K562 (cell line): ENCODE data around the gene GLYATL1. TPM values are rescaled to one million over a fixed set of nuclear protein-coding genes. Genes with fewer than 3 reads are reported as not detected.
A peak's percentile ranks its signal among the peaks of the same experiment; 100 is the strongest.

Experiments
- CEBPG ChIP-seq, 3 experiments: fragments of 200-800 bp in 1 of 3; sonication (Bioruptor generic) in 1 of 3; sonication (generic) in 1 of 3; formaldehyde crosslinking in 1 of 3; IDR thresholded peaks in 2 of 3; conservative IDR thresholded peaks in 1 of 3; 2 replicates each; pipeline versions ENCODE4 v1.6.1 to v1.8.0; 2016 to 2022; ENCODE audit warnings: missing compliant biosample characterization in 2 of 3, missing genetic modification characterization in 2 of 3, mild to moderate bottlenecking in 1 of 3, missing genetic modification reagents in 1 of 3
- E2F1 ChIP-seq: sonication (generic); formaldehyde crosslinking; IDR thresholded peaks from 2 replicates; pipeline ENCODE4 v1.8.1; 2023; ENCODE audit warnings: mild to moderate bottlenecking, missing genetic modification reagents, moderate library complexity
- ELF1 ChIP-seq: fragments of 200-800 bp; sonication (Bioruptor generic); IDR thresholded peaks from 2 replicates; pipeline ENCODE4 v1.6.1; 2016; ENCODE audit warnings: missing genetic modification characterization, missing compliant biosample characterization
- GABPA ChIP-seq: fragments of 200-800 bp; sonication (Bioruptor generic); conservative IDR thresholded peaks from 2 replicates; pipeline ENCODE4 v1.6.1; 2016; ENCODE audit warnings: low read depth, missing genetic modification characterization, missing compliant biosample characterization
- HNRNPH1 ChIP-seq: fragments of 200-400 bp; formaldehyde crosslinking; optimal IDR thresholded peaks from 2 replicates; pipeline ENCODE3; 2017; ENCODE audit warnings: low read depth, mild to moderate bottlenecking, low read length, moderate library complexity
- MXI1 ChIP-seq: IDR thresholded peaks from 2 replicates; pipeline ENCODE4 v1.6.1; 2011; ENCODE audit warnings: low read depth, mild to moderate bottlenecking, improper control_type of control experiment, low read length
- PHB2 ChIP-seq: fragments of 450-650 bp; IDR thresholded peaks from 2 replicates; pipeline ENCODE4 v1.6.1; 2017; ENCODE audit warnings: low read depth
- RAD21 ChIP-seq, 2 experiments: fragments of 250-450 bp in 1 of 2; fragments of 450-650 bp in 1 of 2; sonication (Bioruptor Pico) in 1 of 2; formaldehyde crosslinking in 1 of 2; IDR thresholded peaks in 1 of 2; conservative IDR thresholded peaks in 1 of 2; 2 replicates each; pipeline versions ENCODE4 v1.4.0 to v1.8.0; 2020 to 2022; ENCODE audit warnings: mild to moderate bottlenecking in 2 of 2, moderate library complexity in 1 of 2
- RREB1 ChIP-seq: fragments of 250-450 bp; sonication (Bioruptor Pico); IDR thresholded peaks from 2 replicates; pipeline ENCODE4 v1.4.0; 2020
- TEAD1 ChIP-seq, 2 experiments: fragments of 450-650 bp in 1 of 2; sonication (generic) in 1 of 2; formaldehyde crosslinking; IDR thresholded peaks; 2 replicates each; pipeline versions ENCODE4 v1.4.0 to v1.8.0; 2020 to 2022; ENCODE audit warnings: mild to moderate bottlenecking in 2 of 2, missing genetic modification reagents in 1 of 2
- ZNF121 ChIP-seq: sonication (generic); formaldehyde crosslinking; conservative IDR thresholded peaks from 2 replicates; pipeline ENCODE4 v1.8.0; 2022; ENCODE audit warnings: missing genetic modification reagents
- ZNF398 ChIP-seq: fragments of 250-450 bp; sonication (Bioruptor Pico); IDR thresholded peaks from 2 replicates; pipeline ENCODE4 v1.8.0; 2021; ENCODE audit warnings: moderate library complexity, mild to moderate bottlenecking, inconsistent platforms
- polyA plus RNA-seq, 8 experiments: library from polyadenylated mRNA; depleted of rRNA in 4 of 8; stranded (reverse) in 5 of 8; unstranded in 3 of 8; fragments of >200 nt; fragmentation: Nextera tagmentation in 2 of 8; fragmentation: Illumina TruSeq in 1 of 8; extraction: Ambion mirVana in 2 of 8; extraction: Trizol in 1 of 8; gene quantifications; 2 replicates each; pipeline versions ENCODE4 v1.2.1 to v1.2.3, GENCODE V29; 2011 to 2014; ENCODE audit warnings: inconsistent platforms in 1 of 8, missing spikeins in 1 of 8
- total RNA-seq, 7 experiments: library from RNA; depleted of rRNA in 6 of 7; stranded (reverse); fragments of >200 nt in 6 of 7; fragmentation: Illumina TruSeq in 2 of 7; extraction: Trizol in 2 of 7; gene quantifications; 2 replicates each; pipeline versions ENCODE4 v1.2.1 to v1.2.3, GENCODE V29; 2011 to 2021; ENCODE audit warnings: low replicate concordance in 1 of 7
- TF ChIP-seq, protein P1 (sequence below): IDR thresholded peaks from 2 replicates; pipeline ENCODE4 v1.6.1; 2011; ENCODE audit not compliant: insufficient read length; ENCODE audit errors: extremely low read depth

GLYATL1 gene
- total and polyA plus RNA-seq, 9 of the 15 experiments (the other 6 are each of a cell fraction or from before 2014, with no cell fraction given) = not detected

DNA sequence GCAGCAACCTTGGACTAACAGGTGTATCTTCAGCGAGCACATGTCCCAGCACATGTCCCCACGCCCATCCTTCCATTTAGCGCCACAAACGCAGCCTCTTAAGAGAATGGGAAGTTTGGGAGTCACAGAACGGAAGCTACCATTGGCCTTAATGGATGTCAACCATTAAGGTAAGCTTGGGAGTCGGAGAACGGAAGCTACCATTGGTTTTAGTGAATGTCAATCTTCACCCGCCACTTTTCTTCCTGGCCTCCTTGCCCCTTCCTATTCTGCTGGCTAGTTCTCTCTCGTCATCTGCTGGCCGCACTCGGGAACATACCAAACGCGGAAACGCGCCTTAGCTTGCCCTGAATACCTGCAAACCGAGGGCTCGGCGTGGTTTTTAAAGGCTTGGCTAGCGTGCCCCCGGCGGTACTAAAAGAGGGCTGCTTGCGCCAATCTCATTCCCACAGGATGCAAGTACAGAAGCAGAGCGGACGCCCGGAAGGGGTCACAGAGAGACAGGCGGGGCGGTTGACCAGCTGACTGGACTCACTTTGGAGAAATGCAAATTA lies 24.3 kb downstream of the GLYATL1 start (continued):
- TF ChIP-seq RREB1 (CRISPR knock-in tag) (no peak), ZNF121 (no peak), ZNF398 (CRISPR knock-in tag) (no peak), PHB2 (no peak), MXI1 (no peak), GABPA (tag) (peak; percentile 72), CEBPG (CRISPR knock-in tag; IDR thresholded peaks at IDR 0.05) (no peak), CEBPG (tag; conservative IDR thresholded peaks at IDR 0.05 in 1 of 2, IDR thresholded peaks at IDR 0.05 in 1 of 2) (no peak), HNRNPH1 (no peak), RAD21 (CRISPR knock-in tag; conservative IDR thresholded peaks at IDR 0.05 in 1 of 2, IDR thresholded peaks at IDR 0.05 in 1 of 2) (peak; percentile 15 to 21; a peak in 1 of 4 replicates), TEAD1 (CRISPR knock-in tag; IDR thresholded peaks at IDR 0.05) (no peak), ELF1 (peak; percentile 36; the same call in 1 of the 2 replicates), E2F1 (no peak)
- TF ChIP-seq, protein P1, sequence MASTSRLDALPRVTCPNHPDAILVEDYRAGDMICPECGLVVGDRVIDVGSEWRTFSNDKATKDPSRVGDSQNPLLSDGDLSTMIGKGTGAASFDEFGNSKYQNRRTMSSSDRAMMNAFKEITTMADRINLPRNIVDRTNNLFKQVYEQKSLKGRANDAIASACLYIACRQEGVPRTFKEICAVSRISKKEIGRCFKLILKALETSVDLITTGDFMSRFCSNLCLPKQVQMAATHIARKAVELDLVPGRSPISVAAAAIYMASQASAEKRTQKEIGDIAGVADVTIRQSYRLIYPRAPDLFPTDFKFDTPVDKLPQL = no peak
